Measurements from ENCODE around the gene KNSTRN.

DNA sequence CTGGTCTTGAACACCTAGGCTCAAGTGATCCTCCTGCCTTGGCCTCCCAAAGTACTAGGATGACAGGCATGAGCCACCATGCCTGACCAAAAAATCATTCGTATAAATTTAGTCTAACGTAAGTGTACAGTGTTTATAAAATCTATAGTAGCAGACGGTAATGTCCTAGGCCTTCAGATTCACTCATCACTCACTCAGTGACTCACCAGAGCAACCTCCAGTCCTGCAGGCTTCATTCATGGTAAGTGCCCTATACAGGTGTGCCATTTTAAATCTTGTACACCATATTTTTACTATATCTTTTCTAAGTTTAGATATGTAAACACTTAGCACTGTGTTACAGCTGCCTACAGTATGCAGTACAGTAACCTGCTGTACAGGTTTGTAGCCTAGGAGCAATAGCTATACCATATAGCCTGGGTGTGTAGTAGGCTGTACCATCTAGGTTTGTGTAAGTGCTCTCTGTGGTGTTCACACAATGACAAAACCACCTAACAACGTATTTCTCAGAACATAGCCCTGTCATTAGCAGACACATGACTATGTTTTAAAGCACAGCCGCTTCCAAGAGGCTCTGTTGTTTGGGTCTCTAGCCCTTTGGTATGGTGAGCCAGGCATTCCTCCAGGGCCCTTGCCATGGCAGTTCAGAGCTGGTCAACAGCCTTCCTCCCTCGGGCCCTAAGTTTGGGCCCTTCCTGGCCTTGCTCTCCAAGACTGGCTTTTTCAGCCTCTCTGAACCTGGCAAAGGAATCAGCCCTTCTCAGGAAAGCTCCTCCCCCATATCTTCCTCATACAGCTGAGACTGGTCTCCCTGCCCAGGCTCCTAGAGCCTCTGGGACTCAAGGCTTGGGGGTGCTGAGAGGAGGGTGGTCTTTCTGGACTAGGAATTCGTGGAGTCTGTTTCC is 39.9 kb upstream of the KNSTRN start:
- TF ChIP-seq, protein P1, sequence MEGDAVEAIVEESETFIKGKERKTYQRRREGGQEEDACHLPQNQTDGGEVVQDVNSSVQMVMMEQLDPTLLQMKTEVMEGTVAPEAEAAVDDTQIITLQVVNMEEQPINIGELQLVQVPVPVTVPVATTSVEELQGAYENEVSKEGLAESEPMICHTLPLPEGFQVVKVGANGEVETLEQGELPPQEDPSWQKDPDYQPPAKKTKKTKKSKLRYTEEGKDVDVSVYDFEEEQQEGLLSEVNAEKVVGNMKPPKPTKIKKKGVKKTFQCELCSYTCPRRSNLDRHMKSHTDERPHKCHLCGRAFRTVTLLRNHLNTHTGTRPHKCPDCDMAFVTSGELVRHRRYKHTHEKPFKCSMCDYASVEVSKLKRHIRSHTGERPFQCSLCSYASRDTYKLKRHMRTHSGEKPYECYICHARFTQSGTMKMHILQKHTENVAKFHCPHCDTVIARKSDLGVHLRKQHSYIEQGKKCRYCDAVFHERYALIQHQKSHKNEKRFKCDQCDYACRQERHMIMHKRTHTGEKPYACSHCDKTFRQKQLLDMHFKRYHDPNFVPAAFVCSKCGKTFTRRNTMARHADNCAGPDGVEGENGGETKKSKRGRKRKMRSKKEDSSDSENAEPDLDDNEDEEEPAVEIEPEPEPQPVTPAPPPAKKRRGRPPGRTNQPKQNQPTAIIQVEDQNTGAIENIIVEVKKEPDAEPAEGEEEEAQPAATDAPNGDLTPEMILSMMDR (IDR thresholded peaks at IDR 0.05; ENCODE audit: insufficient read depth, low read length, poor library complexity, severe bottlenecking): no peak
- no peak for TF ChIP-seq EZH2phosphoT487 (conservative IDR thresholded peaks at IDR 0.05; ENCODE audit: low read length)
